ENCODE results near the gene PEF1. TPM values are rescaled to one million over a fixed set of nuclear protein-coding genes. Genes with fewer than 3 reads are reported as not detected.
A peak's percentile ranks its signal among the peaks of the same experiment; 100 is the strongest.

Gene PEF1
- total and polyA plus RNA-seq, 2 of the 8 experiments (the other 6 are each of a cell fraction or from before 2014, with no cell fraction given): 35.2 to 69.2 TPM

- TF ChIP-seq EGR1 (IDR thresholded peaks at IDR 0.05; ENCODE audit: borderline replicate concordance, low read depth, low read length): no peak
- no peak for TF ChIP-seq SP2 (IDR thresholded peaks at IDR 0.05; ENCODE audit: low read length)
- no peak for TF ChIP-seq NANOG (IDR thresholded peaks at IDR 0.05; ENCODE audit: insufficient read depth, low read depth, low read length, poor library complexity, severe bottlenecking)
- no peak for TF ChIP-seq POLR2AphosphoS5 (IDR thresholded peaks at IDR 0.05; ENCODE audit: low read depth, low read length)
- no peak for TF ChIP-seq PHF8 (conservative IDR thresholded peaks at IDR 0.05; ENCODE audit: low read depth, low read length)
- no peak for TF ChIP-seq SUZ12 (IDR thresholded peaks at IDR 0.05; ENCODE audit: low read length)
- TF ChIP-seq TAF1 (IDR thresholded peaks at IDR 0.05; ENCODE audit: low read depth, low read length): no peak
- no peak for TF ChIP-seq EZH2 (IDR thresholded peaks at IDR 0.05; ENCODE audit: low read depth, low read length, severe bottlenecking)
- no peak for TF ChIP-seq CEBPB (IDR thresholded peaks at IDR 0.05; ENCODE audit: low read depth, low read length)
- no peak for TF ChIP-seq ASH2L (IDR thresholded peaks at IDR 0.05; ENCODE audit: low read length)
- no peak for TF ChIP-seq SP1 (IDR thresholded peaks at IDR 0.05; ENCODE audit: low read depth, low read length)
- TF ChIP-seq POLR2A (IDR thresholded peaks at IDR 0.05; ENCODE audit: control extremely low read depth in 1 of 2, low read depth in 2 of 2, low read length in 2 of 2): no peak
- TF ChIP-seq YY1 (IDR thresholded peaks at IDR 0.05; ENCODE audit: low read depth, low read length): no peak
- no peak overlapping the region for H3K4me3 ChIP-seq (ENCODE audit: extremely low read depth in 1 of 4, insufficient read depth in 2 of 4, low read depth in 3 of 4, low read length in 4 of 4)
- no peaks in the 10 kb centered on the region for H3K36me3 ChIP-seq (ENCODE audit: control insufficient read depth in 2 of 4, insufficient read depth in 4 of 4, low read length in 3 of 4)
- H3K9me3 ChIP-seq (ENCODE audit: insufficient read depth in 2 of 2, low read depth in 1 of 2, low read length in 1 of 2): no peaks in the 10 kb centered on the region
- no peak overlapping the region for H3K4ac ChIP-seq (replicated peaks; ENCODE audit: insufficient read length, low read depth, low read length)
- H3K4me1 ChIP-seq (replicated peaks in 1 of 4; ENCODE audit: control insufficient read depth in 3 of 4, insufficient read depth in 4 of 4, low read length in 3 of 4): peaks cover 0 to 10% (median 8%) of the 10 kb centered on the region in 4 experiments; a peak in 5 of 7 replicates
- H3K27ac ChIP-seq (ENCODE audit: low read depth, low read length): no peak overlapping the region
- no peaks in the 10 kb centered on the region for H3K79me1 ChIP-seq (ENCODE audit: low read depth, low read length)
- no peak overlapping the region for H2AK5ac ChIP-seq (ENCODE audit: low read depth, low read length)
- CTCF ChIA-PET (ENCODE audit: partially characterized antibody): interaction anchor here (0.7 to 24.1 kb wide), 10 partner anchors 7 to 276 kb away, joined by 3 to 370 read pairs (median 4); partner anchors contain the start of gene COL16A1
- no peak overlapping the region for H2BK120ac ChIP-seq (replicated peaks; ENCODE audit: low read depth, low read length)
- no peak overlapping the region for H2BK5ac ChIP-seq (ENCODE audit: low read depth, low read length)
- FAIRE-seq (no peak), DNase-seq (ENCODE audit: low read depth in 1 of 2, low spot score in 2 of 2) (no peak)
- no peak overlapping the region for H4K91ac ChIP-seq (replicated peaks; ENCODE audit: insufficient read length, low read length)
- H3K4me2 ChIP-seq (ENCODE audit: insufficient read depth in 1 of 2, low read depth in 2 of 2, low read length in 2 of 2): no peak overlapping the region
- H3K79me2 ChIP-seq (ENCODE audit: control insufficient read depth in 1 of 2, insufficient read depth in 2 of 2, low read length in 2 of 2): no peaks in the 10 kb centered on the region
- no peak overlapping the region for H3K56ac ChIP-seq (replicated peaks; ENCODE audit: insufficient read length, low read depth, low read length)
- H3K9ac ChIP-seq (replicated peaks in 1 of 4; ENCODE audit: extremely low read depth in 1 of 4, low read depth in 3 of 4, low read length in 3 of 4): no peak overlapping the region; a peak in 1 of 7 replicates
- no peak overlapping the region for H4K5ac ChIP-seq (ENCODE audit: insufficient read length, low read depth, low read length)
- no peak overlapping the region for H2BK20ac ChIP-seq (ENCODE audit: low read length)
- WGBS, 2 experiments (ENCODE audit: extremely low coverage in 1 of 2, insufficient coverage in 1 of 2, insufficient read length in 1 of 2, insufficient replicate concordance in 2 of 2, low coverage in 1 of 2, low lambda C conversion rate in 2 of 2, missing lambda C conversion rate in 1 of 2): 90% methylated on average over 9 of the region's 9 CpGs; no CpG with 5 or more reads in 1 of the 2 experiments
- H2AFZ ChIP-seq (ENCODE audit: low read length): no peak overlapping the region
- H3K23me2 ChIP-seq (ENCODE audit: low read depth, low read length): no peaks in the 10 kb centered on the region
- H4K20me1 ChIP-seq (replicated peaks in 1 of 2; ENCODE audit: control insufficient read depth in 1 of 2, insufficient read depth in 2 of 2, low read length in 2 of 2): no peaks in the 10 kb centered on the region
- no peak overlapping the region for H2BK12ac ChIP-seq (ENCODE audit: low read depth, low read length)
- H3K27me3 ChIP-seq (replicated peaks in 1 of 4; ENCODE audit: control insufficient read depth in 3 of 4, extremely low read depth in 1 of 4, insufficient read depth in 3 of 4, low read length in 3 of 4): no peaks in the 10 kb centered on the region
- POLR2A ChIA-PET (ENCODE audit: partially characterized antibody): interaction anchor here (0.7 kb wide), 1 partner anchor 31 kb away, joined by 3 read pairs; no protein-coding TSS in a partner anchor
- H3K23ac ChIP-seq (ENCODE audit: insufficient read length): no peak overlapping the region
- H3K18ac ChIP-seq (ENCODE audit: extremely low read depth, low read length): no peak overlapping the region
- H3K14ac ChIP-seq (ENCODE audit: insufficient read length): no peak overlapping the region
- no peak overlapping the region for H2BK15ac ChIP-seq (ENCODE audit: low read length)
- H4K8ac ChIP-seq (ENCODE audit: extremely low read depth, insufficient read depth, low read length): peak overlapping the region; percentile 59
These were observed 28.8 kb upstream of the PEF1 start for GRCh38 chr1:31673433-31673832.
